Measurements from ENCODE around the gene IL16.

The IL16 gene

GRCh38 chr15:81213982-81214381, 17.3 kb downstream of the IL16 start:
- DNase-seq: no peak

- no peak for DNase-seq
Measured at GRCh38 chr15:81215531-81215930, 18.9 kb downstream of the IL16 start.

GRCh38 chr15:81215983-81216382, 19.3 kb downstream of the IL16 start:
- DNase-seq: no peak

GRCh38 chr15:81216422-81216821, 19.7 kb downstream of the IL16 start:
- DNase-seq: no peak

- DNase-seq: no peak
Measured at GRCh38 chr15:81221449-81221848, 24.8 kb downstream of the IL16 start.

GRCh38 chr15:81222007-81222406, 25.3 kb downstream of the IL16 start:
- no peak for DNase-seq

GRCh38 chr15:81223346-81223971, 26.8 kb downstream of the IL16 start:
- no peak for DNase-seq

- no peak for DNase-seq
Measured at GRCh38 chr15:81224232-81224631, 27.6 kb downstream of the IL16 start.

GRCh38 chr15:81225161-81225671, 28.5 kb downstream of the IL16 start:
- DNase-seq: no peak

GRCh38 chr15:81227716-81228115, 31.0 kb downstream of the IL16 start:
- DNase-seq: no peak

- DNase-seq: no peak
Measured at GRCh38 chr15:81229586-81229985, 32.9 kb downstream of the IL16 start.

GRCh38 chr15:81235276-81236123, 38.8 kb downstream of the IL16 start:
- no peak for DNase-seq

- no peak for DNase-seq
Measured at GRCh38 chr15:81239190-81239589, 42.5 kb downstream of the IL16 start.

- no peak for DNase-seq
Measured at GRCh38 chr15:81242778-81243177, 46.1 kb downstream of the IL16 start.

- DNase-seq: no peak
Measured at GRCh38 chr15:81244306-81244705, 47.6 kb downstream of the IL16 start.

GRCh38 chr15:81253846-81254245, 57.2 kb downstream of the IL16 start:
- no peak for DNase-seq

GRCh38 chr15:81254277-81254915, 57.7 kb downstream of the IL16 start:
- no peak for DNase-seq

GRCh38 chr15:81254916-81255290, 58.2 kb downstream of the IL16 start:
- DNase-seq: no peak

GRCh38 chr15:81255315-81255957, 58.8 kb downstream of the IL16 start:
- no peak for DNase-seq

GRCh38 chr15:81255958-81256320, 59.3 kb downstream of the IL16 start:
- no peak for DNase-seq

- DNase-seq: no peak
Measured at GRCh38 chr15:81256916-81257315, 60.2 kb downstream of the IL16 start.

- DNase-seq: no peak
Measured at GRCh38 chr15:81257435-81257834, 60.8 kb downstream of the IL16 start.

- DNase-seq: no peak
Measured at GRCh38 chr15:81258455-81258854, 61.8 kb downstream of the IL16 start.

All from activated CD4-positive, alpha-beta T cell treated with anti-CD3 and anti-CD28 coated beads, Interleukin-2, Interleukin-6, amounts not matched to agents 100 ng/mL and 50 ng/mL, durations not matched to agents 16 hours and 8 hours (primary cell).